Measurements from ENCODE around the gene TSGA10IP. TPM values are rescaled to one million over a fixed set of nuclear protein-coding genes. Genes with fewer than 3 reads are reported as not detected.

Gene TSGA10IP
- total and polyA plus RNA-seq, 3 experiments from 2014 or later: not detected

- Histone ChIP-seq H3K36me3 (ENCODE audit: insufficient read depth, low read length) (peaks cover 15% of the 10 kb centered on the region), H3K9me3 (ENCODE audit: low read length) (no peaks in the 10 kb centered on the region), H3K27ac (ENCODE audit: low read depth, low read length) (peak within 1 kb of the TSS; percentile 82), H3K4me1 (ENCODE audit: insufficient read depth, low read length) (peaks cover 38% of the 10 kb centered on the region), H3K27me3 (ENCODE audit: insufficient read depth, low read length, poor library complexity, severe bottlenecking) (no peaks in the 10 kb centered on the region), H3K4me3 (ENCODE audit: low read length) (peak within 1 kb of the TSS; percentile 96)
- Mint-ChIP-seq H3K4me1 (peaks cover 27 to 63% (median 36%) of the 10 kb centered on the region in 3 donors), H3K4me3 (peak within 1 kb of the TSS; percentile 88 to 98 (median 93)), H3K36me3 (peaks cover 4 to 46% (median 6%) of the 10 kb centered on the region in 3 donors), H3K9me3 (no peaks in the 10 kb centered on the region), H3K27me3 (peaks cover 0 to 3% of the 10 kb centered on the region in 2 donors), H3K27ac (peak within 1 kb of the TSS; percentile 86 to 98 (median 91))
- peak in 1 of 5 donors; percentile 56 for DNase-seq
- POLR2A ChIA-PET: interaction anchor here (0.5 to 2.3 kb wide), 9 partner anchors 18 to 1929 kb away, joined by 3 to 30 read pairs (median 3); partner anchors contain the start of genes CCDC85B, FIBP and FOSL1
- CTCF ChIA-PET: interaction anchor here (0.6 to 2.5 kb wide), 7 partner anchors 10 to 59 kb away, joined by 3 to 33 read pairs (median 4); partner anchors contain the start of genes CCDC85B, FIBP and MUS81
These were observed 26.8 kb upstream of the TSGA10IP start, which contains the start of gene C11orf68 for GRCh38 chr11:65918211-65919140. C11orf68 (minus strand) TSS chr11:65919062; CDS start chr11:65919031, 31 bp downstream.

GRCh38 chr11:65919141-65919572 lies 26.1 kb upstream of the TSGA10IP start, which contains the start of gene DRAP1:
DRAP1 (plus strand) TSS chr11:65919426; CDS start chr11:65919502, 76 bp downstream.
- Mint-ChIP-seq H3K9me3 (no peaks in the 10 kb centered on the region), H3K27me3 (peaks cover 0 to 3% of the 10 kb centered on the region in 2 donors), H3K4me3 (peak within 1 kb of the TSS; percentile 88 to 98 (median 93)), H3K36me3 (peaks cover 4 to 47% (median 6%) of the 10 kb centered on the region in 3 donors), H3K27ac (peak within 1 kb of the TSS; percentile 86 to 98 (median 91)), H3K4me1 (peaks cover 27 to 63% (median 36%) of the 10 kb centered on the region in 3 donors)
- no peaks in the 10 kb centered on the region for H3K27me3 ChIP-seq (ENCODE audit: insufficient read depth, low read length, poor library complexity, severe bottlenecking)
- POLR2A ChIA-PET: interaction anchor here (0.6 to 2.3 kb wide), 6 partner anchors 9 to 31 kb away, joined by 3 to 30 read pairs (median 5); partner anchors contain the start of genes CCDC85B, FIBP and FOSL1
- peak; percentile 96 to 100 (median 98) for DNase-seq
- peaks cover 38% of the 10 kb centered on the region for H3K4me1 ChIP-seq (ENCODE audit: insufficient read depth, low read length)
- H3K9me3 ChIP-seq (ENCODE audit: low read length): no peaks in the 10 kb centered on the region
- H3K36me3 ChIP-seq (ENCODE audit: insufficient read depth, low read length): peaks cover 16% of the 10 kb centered on the region
- peak within 1 kb of the TSS; percentile 96 for H3K4me3 ChIP-seq (ENCODE audit: low read length)
- H3K27ac ChIP-seq (ENCODE audit: low read depth, low read length): peak within 1 kb of the TSS; percentile 82
- CTCF ChIA-PET: interaction anchor here (1.0 to 2.5 kb wide), 4 partner anchors 11 to 32 kb away, joined by 3 to 33 read pairs (median 4); partner anchors contain the start of genes CCDC85B and FIBP

- peaks cover 16% of the 10 kb centered on the region for H3K36me3 ChIP-seq (ENCODE audit: insufficient read depth, low read length)
- H3K27me3 ChIP-seq (ENCODE audit: insufficient read depth, low read length, poor library complexity, severe bottlenecking): no peaks in the 10 kb centered on the region
- peak overlapping the region; percentile 84 for H3K4me3 ChIP-seq (ENCODE audit: low read length)
- H3K4me1 ChIP-seq (ENCODE audit: insufficient read depth, low read length): peaks cover 38% of the 10 kb centered on the region
- no peaks in the 10 kb centered on the region for H3K9me3 Mint-ChIP-seq
- H3K27ac ChIP-seq (ENCODE audit: low read depth, low read length): peak overlapping the region; percentile 73
- peak overlapping the region; percentile 87 to 98 (median 93) for H3K4me3 Mint-ChIP-seq
- H3K36me3 Mint-ChIP-seq: peaks cover 4 to 49% (median 6%) of the 10 kb centered on the region in 3 donors
- POLR2A ChIA-PET: interaction anchor here (0.9 to 1.2 kb wide), 3 partner anchors 8 to 31 kb away, joined by 3 to 7 read pairs (median 3); partner anchors contain the start of genes CCDC85B and FIBP
- peaks cover 0 to 1% of the 10 kb centered on the region in 2 donors for H3K27me3 Mint-ChIP-seq
- CTCF ChIA-PET: interaction anchor here (1.0 to 3.4 kb wide), 3 partner anchors 29 to 35 kb away, joined by 4 to 17 read pairs (median 11); partner anchors contain the start of genes CCDC85B and FIBP
- H3K4me1 Mint-ChIP-seq: peaks cover 27 to 60% (median 32%) of the 10 kb centered on the region in 3 donors
- DNase-seq: peak in 3 of 5 donors; percentile 57 to 81 (median 66)
- H3K9me3 ChIP-seq (ENCODE audit: low read length): no peaks in the 10 kb centered on the region
- peak overlapping the region; percentile 80 to 98 (median 89) for H3K27ac Mint-ChIP-seq
These were observed 25.5 kb upstream of the TSGA10IP start for GRCh38 chr11:65919573-65920371.

GRCh38 chr11:65920372-65920802 lies 24.9 kb upstream of the TSGA10IP start:
- peaks cover 0 to 1% of the 10 kb centered on the region in 2 donors for H3K27me3 Mint-ChIP-seq
- H3K36me3 Mint-ChIP-seq: peaks cover 4 to 45% (median 6%) of the 10 kb centered on the region in 3 donors
- no peak for DNase-seq
- Histone ChIP-seq H3K4me1 (ENCODE audit: insufficient read depth, low read length) (peaks cover 38% of the 10 kb centered on the region), H3K36me3 (ENCODE audit: insufficient read depth, low read length) (peaks cover 16% of the 10 kb centered on the region), H3K4me3 (ENCODE audit: low read length) (peak overlapping the region; percentile 84), H3K9me3 (ENCODE audit: low read length) (no peaks in the 10 kb centered on the region), H3K27me3 (ENCODE audit: insufficient read depth, low read length, poor library complexity, severe bottlenecking) (no peaks in the 10 kb centered on the region), H3K27ac (ENCODE audit: low read depth, low read length) (peak overlapping the region; percentile 73)
- peak overlapping the region in 7 of 8 donors; percentile 85 to 98 (median 90) for H3K27ac Mint-ChIP-seq
- H3K4me1 Mint-ChIP-seq: peaks cover 21 to 53% (median 28%) of the 10 kb centered on the region in 3 donors
- ChIA-PET CTCF (interaction anchor here (1.0 to 3.4 kb wide), 4 partner anchors 30 to 35 kb away, joined by 3 to 17 read pairs (median 8); partner anchors contain the start of genes CCDC85B and FIBP), POLR2A (interaction anchor here (0.7 to 1.2 kb wide), 4 partner anchors 8 to 46 kb away, joined by 3 to 7 read pairs (median 3); partner anchors contain the start of genes CCDC85B and FIBP)
- H3K9me3 Mint-ChIP-seq: no peaks in the 10 kb centered on the region
- H3K4me3 Mint-ChIP-seq: peak overlapping the region; percentile 87 to 98 (median 93)

GRCh38 chr11:65921033-65921555 lies 24.2 kb upstream of the TSGA10IP start:
- Mint-ChIP-seq H3K27ac (peak overlapping the region in 2 of 8 donors; percentile 54 to 55), H3K36me3 (peaks cover 4 to 49% (median 6%) of the 10 kb centered on the region in 3 donors), H3K9me3 (no peaks in the 10 kb centered on the region), H3K4me3 (peak overlapping the region in 5 of 7 donors; percentile 72 to 94 (median 92)), H3K27me3 (peaks cover 0 to 1% of the 10 kb centered on the region in 2 donors), H3K4me1 (peaks cover 24 to 52% (median 28%) of the 10 kb centered on the region in 3 donors)
- no peaks in the 10 kb centered on the region for H3K9me3 ChIP-seq (ENCODE audit: low read length)
- ChIA-PET CTCF (interaction anchor here (1.0 to 3.4 kb wide), 3 partner anchors 31 to 36 kb away, joined by 3 to 17 read pairs (median 11); partner anchors contain the start of genes CCDC85B and FIBP), POLR2A (interaction anchor here (0.7 to 1.3 kb wide), 4 partner anchors 31 to 161 kb away, joined by 3 to 4 read pairs (median 3); partner anchors contain the start of gene CCDC85B)
- H3K4me1 ChIP-seq (ENCODE audit: insufficient read depth, low read length): peaks cover 35% of the 10 kb centered on the region
- H3K27ac ChIP-seq (ENCODE audit: low read depth, low read length): no peak overlapping the region
- no peak for DNase-seq
- H3K27me3 ChIP-seq (ENCODE audit: insufficient read depth, low read length, poor library complexity, severe bottlenecking): no peaks in the 10 kb centered on the region
- H3K4me3 ChIP-seq (ENCODE audit: low read length): no peak overlapping the region
- H3K36me3 ChIP-seq (ENCODE audit: insufficient read depth, low read length): peaks cover 16% of the 10 kb centered on the region

- Mint-ChIP-seq H3K36me3 (peaks cover 4 to 46% (median 6%) of the 10 kb centered on the region in 3 donors), H3K4me3 (peak overlapping the region in 5 of 7 donors; percentile 35 to 71 (median 52)), H3K27ac (peak overlapping the region in 4 of 8 donors; percentile 50 to 76 (median 74)), H3K9me3 (no peaks in the 10 kb centered on the region), H3K27me3 (no peaks in the 10 kb centered on the region), H3K4me1 (peaks cover 19 to 45% (median 21%) of the 10 kb centered on the region in 3 donors)
- CTCF ChIA-PET: interaction anchor here (2.9 to 3.4 kb wide), 3 partner anchors 31 to 37 kb away, joined by 11 to 17 read pairs (median 13); partner anchors contain the start of genes CCDC85B and FIBP
- H3K27ac ChIP-seq (ENCODE audit: low read depth, low read length): no peak overlapping the region
- POLR2A ChIA-PET: interaction anchor here (0.7 to 1.3 kb wide), 2 partner anchors 32 to 161 kb away, joined by 3 to 4 read pairs; partner anchors contain the start of gene CCDC85B
- no peak overlapping the region for H3K4me3 ChIP-seq (ENCODE audit: low read length)
- no peaks in the 10 kb centered on the region for H3K9me3 ChIP-seq (ENCODE audit: low read length)
- H3K4me1 ChIP-seq (ENCODE audit: insufficient read depth, low read length): peaks cover 28% of the 10 kb centered on the region
- peaks cover 16% of the 10 kb centered on the region for H3K36me3 ChIP-seq (ENCODE audit: insufficient read depth, low read length)
- H3K27me3 ChIP-seq (ENCODE audit: insufficient read depth, low read length, poor library complexity, severe bottlenecking): no peaks in the 10 kb centered on the region
- DNase-seq: no peak
These were observed 23.4 kb upstream of the TSGA10IP start for GRCh38 chr11:65921876-65922275.

Data from CD8-positive, alpha-beta memory T cell (primary cell).